Activated CD8-positive, alpha-beta memory T cell treated with anti-CD3 and anti-CD28 coated beads for 36 hours (primary cell): ENCODE measurements around the gene IPCEF1. TPM values are rescaled to one million over a fixed set of nuclear protein-coding genes. Genes with fewer than 3 reads are reported as not detected.
"Not testable (repeated sequence)": the region's sequence is repeated elsewhere in the genome, so short reads cannot be mapped to it uniquely, and the experiment has no call there.

Experiments used
- CTCF ChIA-PET: fragments of 350-600 bp; sonication (Branson Sonifier 250); formaldehyde crosslinking; loops from one replicate; lab custom pipeline; 2021; ENCODE audit warnings: antibody characterized with exemption; lab: Charles Lee
- POLR2A ChIA-PET: fragments of 350-600 bp; sonication (Branson Sonifier 250); formaldehyde crosslinking; loops from one replicate; lab custom pipeline; 2021; ENCODE audit warnings: antibody characterized with exemption; lab: Charles Lee
- total RNA-seq, 2 experiments: library from RNA; stranded (reverse); gene quantifications; one replicate each; pipeline ENCODE4 v1.2.3, GENCODE V29; 2021

The IPCEF1 gene
- total RNA-seq, 2 experiments from 2014 or later: 13.0 to 13.3 TPM

DNA sequence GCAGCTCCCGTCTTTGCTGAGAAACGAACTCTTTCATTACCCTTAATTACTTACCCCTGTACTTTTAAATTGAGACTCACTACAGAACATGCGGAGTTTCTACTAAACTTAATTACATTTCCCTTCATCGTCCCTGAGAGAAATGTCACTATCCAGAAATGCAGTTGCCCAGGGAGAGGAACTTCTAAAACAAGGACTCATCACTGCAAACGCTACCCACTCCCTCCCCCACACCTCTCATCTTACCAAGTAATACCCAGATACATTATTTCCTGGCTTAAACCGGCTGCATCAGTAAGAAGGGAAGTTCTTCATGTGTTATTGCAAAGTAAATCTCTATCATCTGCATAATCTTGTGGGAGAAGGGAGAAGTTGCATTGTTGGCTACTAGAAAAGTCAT is 138.3 kb downstream of the IPCEF1 start:
- POLR2A ChIA-PET: no interaction called here

DNA sequence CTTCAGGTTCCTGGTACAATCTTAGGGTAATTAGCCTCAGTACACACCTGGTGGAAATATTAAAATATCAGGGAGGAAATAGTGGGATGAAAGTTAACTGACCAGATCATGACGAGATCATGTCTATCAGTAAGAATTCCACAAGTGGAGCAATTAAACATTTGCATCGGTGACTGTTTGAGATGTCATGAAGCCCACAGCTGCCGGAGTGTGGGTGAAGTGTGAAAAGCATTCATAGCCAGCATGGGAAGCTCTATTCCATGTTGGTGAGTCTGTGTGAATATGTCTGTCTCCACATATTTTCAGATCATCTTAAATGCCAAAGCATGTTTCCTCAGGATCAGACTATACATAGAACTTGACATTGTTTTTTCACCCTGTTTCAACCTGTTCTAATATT is 142.8 kb downstream of the IPCEF1 start:
- CTCF ChIA-PET: no interaction called here
- POLR2A ChIA-PET: no interaction called here

More for the DNA sequence above, 138.3 kb downstream of the IPCEF1 start:
- CTCF ChIA-PET: interaction anchor here (1.0 kb wide), 1 partner anchor 55 kb away, joined by 4 read pairs; no protein-coding TSS in a partner anchor

DNA sequence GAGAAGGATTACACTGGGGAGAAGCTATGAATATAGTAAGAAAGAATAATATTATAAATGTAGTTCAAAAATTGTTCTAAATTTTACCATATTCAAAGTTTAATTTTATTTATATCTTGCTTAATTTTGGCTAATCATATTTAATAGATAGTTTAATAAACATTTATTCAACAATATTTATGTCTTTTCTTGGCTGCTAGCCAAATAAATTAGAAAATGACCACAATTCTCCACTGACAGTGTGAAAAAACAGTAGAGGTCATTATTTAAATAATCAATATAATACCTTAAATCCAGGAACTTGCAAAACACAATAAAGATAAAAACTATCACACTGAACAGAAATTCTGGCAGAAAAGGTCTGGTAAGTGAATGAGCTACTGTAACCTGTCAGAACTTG is 145.9 kb downstream of the IPCEF1 start:
- ChIA-PET POLR2A (no interaction called here), CTCF (interaction anchor here (0.6 to 0.7 kb wide), 2 partner anchors 28 to 47 kb away, joined by 3 read pairs; no protein-coding TSS in a partner anchor)

DNA sequence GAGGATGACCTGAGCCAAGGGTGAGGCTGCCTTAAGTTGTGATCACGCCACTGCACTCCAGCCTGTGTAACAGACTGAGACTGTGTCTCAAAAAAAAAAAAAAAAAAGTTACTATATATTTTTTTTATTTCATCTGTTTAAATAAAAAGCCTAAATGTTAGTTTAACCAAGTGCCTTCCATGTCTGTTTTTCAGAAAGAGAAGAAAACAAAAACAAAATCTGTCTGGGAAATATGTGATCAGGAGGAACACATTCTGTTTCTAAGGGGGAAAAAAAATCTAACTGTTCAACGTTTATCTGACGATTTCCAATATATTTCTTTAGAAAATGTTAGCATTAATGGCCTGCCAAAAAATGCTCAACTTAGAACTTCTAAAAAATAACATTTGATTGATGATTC is 147.0 kb downstream of the IPCEF1 start:
- CTCF ChIA-PET: no interaction called here
- POLR2A ChIA-PET: no interaction called here

DNA sequence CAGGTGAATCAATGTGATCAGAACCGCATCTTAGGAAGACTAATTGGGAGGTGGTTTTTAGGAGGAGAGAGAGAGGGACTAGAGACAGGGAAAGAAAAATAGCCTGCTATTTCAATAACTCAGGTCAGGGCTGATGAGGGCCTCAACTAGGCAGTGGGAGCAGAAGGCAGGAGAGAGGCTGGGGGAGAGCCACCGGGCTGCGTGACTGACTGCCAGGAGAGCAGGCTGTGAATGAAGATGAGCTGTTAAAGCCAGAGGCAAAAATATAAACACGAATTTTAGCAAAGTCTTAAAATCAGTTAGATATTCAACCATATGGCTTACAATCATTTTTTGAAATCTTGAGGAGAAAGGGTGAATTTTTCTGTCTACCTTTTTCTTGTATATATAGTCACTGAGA is 149.6 kb downstream of the IPCEF1 start:
- ChIA-PET CTCF (no interaction called here), POLR2A (no interaction called here)

DNA sequence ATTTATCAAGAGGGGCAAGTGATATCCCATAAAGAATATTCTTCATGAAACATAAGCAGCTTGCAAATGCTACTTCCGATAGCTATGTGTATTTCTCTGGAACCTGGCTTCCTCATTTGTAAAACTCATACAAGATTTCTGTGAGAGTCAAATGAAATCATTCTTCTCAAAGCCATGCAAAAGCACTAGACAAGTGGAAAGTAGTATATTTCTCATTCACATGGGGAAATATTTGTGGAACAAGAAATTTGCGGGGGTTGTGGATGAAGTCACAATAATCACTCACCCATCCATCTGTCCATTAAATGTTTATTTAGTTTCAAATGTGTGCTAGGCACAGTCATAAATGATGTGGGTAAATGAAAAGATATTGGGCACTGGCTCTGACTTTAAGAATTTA is 150.5 kb downstream of the IPCEF1 start:
- POLR2A ChIA-PET: no interaction called here
- CTCF ChIA-PET: interaction anchor here (1.5 kb wide), 1 partner anchor 11 kb away, joined by 3 read pairs; no protein-coding TSS in a partner anchor

DNA sequence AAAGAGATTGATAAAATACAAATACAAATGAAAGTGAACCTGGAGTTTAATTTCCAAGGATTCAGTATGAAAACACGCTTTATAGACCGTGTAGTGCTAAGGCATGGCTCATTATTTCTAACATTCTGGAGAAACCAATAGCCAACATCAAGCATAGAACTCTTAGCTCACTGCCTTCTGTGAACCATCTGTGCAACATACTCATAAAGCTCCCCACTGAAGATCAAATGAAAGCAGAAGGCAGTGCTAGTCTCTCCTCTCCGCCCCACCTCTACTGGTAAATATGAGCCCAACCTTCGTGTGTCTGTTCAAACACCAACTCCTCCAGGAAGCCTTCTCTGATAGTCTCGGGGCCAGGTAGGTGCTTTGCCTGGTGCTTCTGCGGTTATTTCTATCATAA is 153.6 kb downstream of the IPCEF1 start:
- ChIA-PET POLR2A (no interaction called here), CTCF (no interaction called here)

DNA sequence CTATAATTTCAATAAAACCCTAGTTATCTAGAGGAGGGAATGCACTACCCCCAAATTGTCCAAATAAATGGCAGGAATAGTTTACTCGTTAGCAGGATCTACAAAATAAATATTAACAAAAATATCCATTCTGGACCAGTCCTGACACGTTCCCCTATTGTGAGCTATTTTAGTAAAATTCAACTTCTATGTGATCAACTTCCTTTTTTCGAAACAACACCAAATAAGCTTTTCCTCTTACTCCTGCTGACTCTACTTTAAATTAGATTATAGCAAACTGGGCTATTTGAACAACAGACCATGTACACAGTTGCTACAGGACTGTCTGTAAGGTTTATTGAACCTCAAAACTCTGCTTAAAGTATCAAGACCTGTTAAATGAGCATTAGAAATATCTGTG is 154.3 kb downstream of the IPCEF1 start:
- POLR2A ChIA-PET: no interaction called here

DNA sequence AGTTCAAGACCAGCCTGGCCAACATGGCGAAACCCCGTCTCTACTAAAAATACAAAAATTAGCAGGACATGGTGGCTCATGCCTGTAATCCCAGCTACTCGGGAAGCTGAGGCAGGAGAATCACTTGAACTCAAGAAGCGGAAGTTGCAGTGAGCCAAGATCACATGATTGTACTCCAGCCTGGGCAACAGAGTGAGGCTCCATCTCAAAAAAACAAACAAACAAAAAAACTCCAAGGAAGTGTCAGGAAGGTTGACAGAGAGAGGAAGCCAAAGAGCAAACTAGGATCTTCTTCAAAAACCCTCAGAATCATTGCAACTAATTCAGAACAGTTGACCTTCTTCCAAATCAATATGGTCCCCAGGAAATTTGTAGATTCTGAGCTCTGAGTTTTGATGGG is 154.9 kb downstream of the IPCEF1 start:
- CTCF ChIA-PET: interaction anchor here (0.5 kb wide), 1 partner anchor 72 kb away, joined by 3 read pairs; no protein-coding TSS in a partner anchor
- POLR2A ChIA-PET: not testable (repeated sequence)

More for the DNA sequence above, 154.3 kb downstream of the IPCEF1 start:
- CTCF ChIA-PET: interaction anchor here (0.5 kb wide), 1 partner anchor 72 kb away, joined by 3 read pairs; no protein-coding TSS in a partner anchor

DNA sequence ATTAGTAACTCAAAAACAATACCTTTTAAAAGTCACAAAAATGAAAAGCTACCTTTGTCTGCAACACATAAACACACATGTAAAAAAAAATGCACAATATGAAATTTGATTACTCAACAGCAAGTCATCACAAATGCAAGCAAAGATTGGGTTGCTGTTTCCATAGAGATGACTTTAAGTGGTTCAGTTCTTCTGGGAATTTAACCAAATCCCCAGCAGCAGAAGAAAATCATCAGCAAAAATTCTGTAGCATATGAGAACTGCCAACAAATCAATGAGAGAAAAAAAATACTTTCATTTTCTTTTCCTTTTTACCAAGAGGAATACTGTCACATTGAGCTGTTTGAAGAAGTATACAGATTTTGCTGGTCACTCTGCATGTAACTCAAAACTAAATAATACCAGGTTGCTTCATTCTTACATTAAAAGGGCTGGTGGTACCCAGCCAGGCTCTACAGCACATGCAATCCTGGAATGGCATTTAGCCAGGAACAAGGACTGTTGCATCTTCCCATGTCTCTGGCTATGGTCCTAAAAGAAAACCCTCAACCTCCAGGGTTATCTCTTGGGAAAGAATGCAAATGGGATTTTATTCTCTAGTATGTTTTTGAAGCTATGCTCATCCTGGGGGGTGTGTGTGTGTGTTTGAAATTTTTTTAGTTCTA is 159.3 kb downstream of the IPCEF1 start:
- POLR2A ChIA-PET: no interaction called here
- CTCF ChIA-PET: no interaction called here

DNA sequence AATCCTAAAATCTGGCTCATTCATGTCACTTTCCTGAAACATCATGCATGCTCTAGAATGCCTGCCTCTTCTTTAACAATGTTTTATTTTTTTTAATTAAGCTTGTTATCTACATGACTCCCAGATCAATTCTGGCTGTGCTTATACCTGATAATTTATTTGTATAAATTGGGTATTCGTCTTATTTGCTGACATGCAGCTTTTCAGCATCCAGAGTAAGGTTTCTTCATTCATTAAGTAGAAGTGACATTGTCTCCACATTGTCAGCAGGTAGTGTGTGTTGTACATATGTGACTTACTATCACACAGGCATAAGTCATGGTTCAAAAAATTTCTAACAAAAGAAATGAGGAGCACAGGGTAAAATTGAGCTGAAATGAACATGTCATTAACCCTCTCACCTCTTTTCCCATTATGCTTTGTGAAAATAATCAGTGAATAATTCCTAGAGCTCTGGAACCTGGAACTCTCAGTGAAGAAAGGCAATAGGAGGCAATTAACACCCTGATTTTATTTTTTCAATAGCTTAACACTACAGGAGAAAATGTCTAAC is 160.2 kb downstream of the IPCEF1 start:
- POLR2A ChIA-PET: no interaction called here

DNA sequence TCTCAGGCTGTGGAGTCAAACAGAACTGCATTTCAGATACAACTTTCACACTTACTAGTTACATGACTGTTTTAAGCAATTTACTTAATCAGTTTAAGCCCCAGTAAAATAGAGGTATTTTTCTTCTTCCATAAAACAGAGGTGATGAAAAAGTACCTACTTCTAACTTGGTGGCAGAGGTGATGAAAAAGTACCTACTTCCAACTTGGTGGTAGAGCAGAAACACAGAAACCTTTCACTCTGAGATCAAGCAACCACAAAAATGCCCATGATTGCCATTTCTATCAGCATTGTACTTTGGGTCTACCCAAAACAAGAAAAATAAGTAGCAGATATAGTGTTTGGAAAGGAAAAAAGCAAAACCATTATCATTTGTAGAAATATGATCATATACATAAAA is 168.9 kb downstream of the IPCEF1 start:
- ChIA-PET POLR2A (no interaction called here), CTCF (no interaction called here)

More for the DNA sequence above, 160.2 kb downstream of the IPCEF1 start:
- CTCF ChIA-PET: interaction anchor here (1.5 kb wide), 1 partner anchor 24 kb away, joined by 4 read pairs; no protein-coding TSS in a partner anchor

DNA sequence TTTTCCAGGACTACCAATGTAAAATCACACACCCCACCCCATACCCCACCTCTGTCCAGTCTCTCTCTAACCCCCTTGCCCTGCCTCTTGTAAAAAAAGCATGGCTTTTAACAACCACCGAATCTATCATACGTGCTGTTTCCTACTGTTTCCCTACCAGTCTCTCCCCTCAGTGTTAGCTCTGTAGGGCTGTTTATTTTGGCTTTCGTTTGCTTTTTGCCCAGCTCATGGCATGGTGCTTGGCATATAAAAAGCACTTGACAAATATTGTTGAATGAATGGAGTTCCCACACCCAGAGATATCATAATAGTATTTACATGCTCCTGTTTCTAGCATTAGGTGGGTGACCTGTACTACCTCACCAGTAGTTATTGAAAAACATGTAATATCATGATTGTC is 169.4 kb downstream of the IPCEF1 start:
- ChIA-PET POLR2A (no interaction called here), CTCF (no interaction called here)

DNA sequence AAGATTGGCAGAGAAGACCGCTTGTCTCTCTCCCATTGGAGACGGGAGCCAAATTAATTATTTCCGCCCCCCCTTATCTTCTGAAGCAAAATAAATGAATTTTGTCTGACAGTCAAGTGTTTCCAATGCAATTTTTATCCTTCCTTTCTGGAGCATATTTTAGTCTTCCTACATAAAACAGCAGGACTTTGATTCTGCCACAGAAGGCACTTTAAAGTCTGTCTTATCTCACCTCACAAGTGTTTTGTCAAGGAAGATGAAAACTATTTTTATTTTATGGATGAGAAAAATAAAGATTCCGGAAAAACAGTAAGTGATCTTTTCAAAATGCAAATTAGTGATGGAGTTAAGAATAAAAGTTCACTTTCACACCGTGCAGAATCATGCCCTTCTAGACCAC is 177.2 kb downstream of the IPCEF1 start:
- ChIA-PET CTCF (no interaction called here), POLR2A (no interaction called here)

DNA sequence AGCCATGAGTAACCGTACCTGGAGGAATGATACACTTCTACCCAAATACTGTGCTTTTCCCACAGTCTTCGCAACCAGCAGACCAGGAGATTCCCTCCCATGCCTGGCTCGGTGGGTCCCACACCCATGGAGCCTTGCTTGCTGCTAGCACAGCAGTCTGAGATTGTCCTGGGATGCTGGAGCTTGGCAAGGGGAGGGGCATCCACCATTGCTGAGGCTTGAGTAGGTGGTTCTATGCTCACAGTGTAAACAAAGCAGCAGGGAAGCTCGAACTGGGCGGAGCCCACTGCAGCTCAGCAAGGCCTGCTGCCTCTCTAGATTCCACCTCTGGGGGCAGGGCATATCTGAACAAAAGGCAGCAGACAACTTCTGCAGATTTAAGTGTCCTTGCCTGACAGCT is 184.2 kb downstream of the IPCEF1 start:
- POLR2A ChIA-PET, CTCF ChIA-PET: not testable (repeated sequence)

DNA sequence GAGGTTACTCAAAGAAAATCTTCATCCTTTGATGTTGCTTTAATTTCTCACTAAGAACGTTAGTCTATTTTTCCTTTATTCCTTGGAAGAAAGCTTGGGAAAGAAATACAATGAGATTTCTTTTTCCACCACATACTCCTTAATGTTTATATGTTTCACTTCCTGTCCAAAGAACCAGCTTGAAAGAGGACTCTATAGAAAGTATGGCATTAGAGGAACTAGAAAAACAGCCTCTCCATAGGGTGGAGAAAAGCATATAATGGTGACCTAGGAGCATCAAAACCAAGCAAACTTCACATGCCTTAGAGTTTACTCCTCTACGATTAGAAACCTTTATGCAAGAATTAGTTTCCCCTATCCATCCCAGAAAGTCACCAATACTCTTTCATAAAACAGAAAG is 186.5 kb downstream of the IPCEF1 start:
- ChIA-PET POLR2A (no interaction called here), CTCF (interaction anchor here (0.9 kb wide), 2 partner anchors 13 to 19 kb away, joined by 3 read pairs; no protein-coding TSS in a partner anchor)

DNA sequence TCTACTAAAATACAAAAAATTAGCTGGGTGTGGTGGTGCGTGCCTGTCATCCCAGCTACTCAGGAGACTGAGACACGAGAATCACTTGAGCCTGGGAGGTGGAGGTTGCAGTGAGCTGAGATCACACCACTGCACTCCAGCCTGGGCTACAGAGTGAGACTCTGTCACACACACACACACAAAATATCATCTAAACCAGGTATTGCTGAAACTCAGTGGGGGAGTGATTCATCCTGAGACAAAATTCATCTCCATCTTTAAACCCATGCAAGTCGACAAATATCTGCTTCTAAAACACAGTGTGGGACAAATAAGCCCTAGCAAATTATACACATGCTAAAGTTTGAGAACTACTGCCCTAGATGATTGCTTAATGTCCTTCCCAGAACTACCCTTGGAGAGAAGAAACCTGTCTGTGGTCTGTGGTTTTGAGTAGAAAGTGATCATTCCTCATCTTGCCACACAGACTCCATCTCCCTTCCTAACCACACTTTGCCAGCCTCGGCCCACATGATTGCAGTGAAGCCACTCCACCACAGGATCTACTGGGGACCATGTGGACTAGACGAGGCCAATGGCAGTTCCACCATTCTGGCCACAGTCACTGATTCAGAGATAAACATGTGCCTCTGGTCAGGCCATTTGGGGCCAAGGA is 187.3 kb downstream of the IPCEF1 start:
- CTCF ChIA-PET: interaction anchor here (0.9 kb wide), 1 partner anchor 12 kb away, joined by 3 read pairs; no protein-coding TSS in a partner anchor
- POLR2A ChIA-PET: no interaction called here

DNA sequence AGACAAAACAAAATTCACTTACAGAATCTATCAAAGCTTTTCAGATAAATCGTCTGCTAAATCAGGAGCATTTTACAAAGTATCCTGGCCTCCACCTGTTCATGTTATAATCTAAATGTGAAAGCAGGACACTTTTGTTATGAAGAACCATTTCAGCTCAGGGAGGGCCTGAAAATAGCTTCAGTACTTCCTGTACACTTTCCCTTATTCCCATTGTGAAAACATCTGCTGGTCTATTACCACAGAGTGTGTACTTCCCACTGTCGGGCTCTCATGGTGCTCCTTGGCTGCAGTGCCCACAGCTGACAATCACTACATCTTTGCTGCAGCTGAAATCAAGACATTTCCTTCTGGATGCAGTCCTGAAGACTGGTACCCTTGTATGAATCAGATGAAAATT is 189.5 kb downstream of the IPCEF1 start:
- CTCF ChIA-PET: no interaction called here

DNA sequence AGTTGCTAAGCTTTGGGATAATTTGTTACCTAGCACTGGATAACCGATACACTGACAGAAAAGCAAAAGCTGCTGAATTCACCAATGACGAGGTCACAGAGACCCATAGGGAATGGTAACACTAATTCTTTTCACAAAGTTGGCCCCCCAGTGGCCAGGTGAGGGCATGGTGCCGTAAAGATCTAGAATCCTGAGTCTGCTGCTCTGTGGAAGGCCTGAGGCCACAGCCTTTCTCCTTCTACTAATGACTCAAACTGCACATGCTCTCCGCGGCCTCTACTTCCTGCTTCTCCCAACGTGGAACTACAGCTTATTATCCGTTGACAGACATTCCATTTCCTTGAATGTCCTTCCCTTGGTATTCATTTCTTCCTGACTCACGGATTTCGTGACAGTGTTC is 190.5 kb downstream of the IPCEF1 start:
- ChIA-PET CTCF (no interaction called here), POLR2A (no interaction called here)

More for the DNA sequence above, 189.5 kb downstream of the IPCEF1 start:
- POLR2A ChIA-PET: no interaction called here

DNA sequence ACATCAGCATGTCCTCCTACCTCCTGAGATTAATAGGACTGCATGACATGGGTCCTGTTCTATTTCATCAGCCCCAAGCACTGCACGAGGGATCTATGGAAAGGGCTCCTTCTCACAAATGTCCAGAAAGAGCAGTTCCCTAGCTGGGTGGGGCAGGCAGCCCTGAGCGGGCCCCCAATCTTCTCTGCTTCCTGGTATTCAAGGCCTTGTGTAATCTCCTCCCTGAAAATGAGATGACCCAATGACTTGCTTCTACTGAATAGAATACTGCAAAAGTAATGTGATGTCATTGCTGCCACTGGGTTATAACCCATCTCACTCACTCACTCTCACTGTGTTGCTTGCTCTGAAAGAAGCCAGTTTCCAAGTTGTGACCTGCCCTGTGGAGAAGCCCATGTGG is 191.1 kb downstream of the IPCEF1 start:
- ChIA-PET CTCF (interaction anchor here (1.1 to 1.6 kb wide), 2 partner anchors 82 to 112 kb away, joined by 3 to 4 read pairs; no protein-coding TSS in a partner anchor), POLR2A (no interaction called here)
